Measurements from ENCODE around the gene GCK. TPM values are rescaled to one million over a fixed set of nuclear protein-coding genes. Genes with fewer than 3 reads are reported as not detected.

Gene GCK
- total and polyA plus RNA-seq, 4 donors: 0.09 to 12.7 (median 0.44) TPM

DNA sequence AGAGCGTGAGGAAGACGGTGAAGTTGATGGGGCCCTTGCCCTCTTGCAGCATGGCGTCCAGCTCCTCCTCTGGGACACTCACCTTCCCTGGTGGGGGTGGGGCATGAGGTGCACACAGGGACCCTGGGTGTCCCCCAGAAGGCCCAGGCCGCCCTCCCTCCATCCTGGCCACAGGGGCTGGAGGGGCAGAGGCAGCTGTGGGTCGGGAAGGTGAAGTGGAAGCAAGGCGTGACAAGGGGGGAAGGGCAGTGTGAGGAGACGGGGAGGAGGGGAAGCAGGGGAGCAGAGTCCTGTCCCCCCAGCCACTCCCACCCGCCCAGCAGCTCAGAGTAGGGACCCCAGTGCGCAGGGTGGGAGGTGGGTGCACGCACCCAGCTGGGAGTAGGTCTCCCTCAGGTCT, 48.9 kb downstream of the GCK start (continued):
- TF ChIP-seq, protein P1, sequence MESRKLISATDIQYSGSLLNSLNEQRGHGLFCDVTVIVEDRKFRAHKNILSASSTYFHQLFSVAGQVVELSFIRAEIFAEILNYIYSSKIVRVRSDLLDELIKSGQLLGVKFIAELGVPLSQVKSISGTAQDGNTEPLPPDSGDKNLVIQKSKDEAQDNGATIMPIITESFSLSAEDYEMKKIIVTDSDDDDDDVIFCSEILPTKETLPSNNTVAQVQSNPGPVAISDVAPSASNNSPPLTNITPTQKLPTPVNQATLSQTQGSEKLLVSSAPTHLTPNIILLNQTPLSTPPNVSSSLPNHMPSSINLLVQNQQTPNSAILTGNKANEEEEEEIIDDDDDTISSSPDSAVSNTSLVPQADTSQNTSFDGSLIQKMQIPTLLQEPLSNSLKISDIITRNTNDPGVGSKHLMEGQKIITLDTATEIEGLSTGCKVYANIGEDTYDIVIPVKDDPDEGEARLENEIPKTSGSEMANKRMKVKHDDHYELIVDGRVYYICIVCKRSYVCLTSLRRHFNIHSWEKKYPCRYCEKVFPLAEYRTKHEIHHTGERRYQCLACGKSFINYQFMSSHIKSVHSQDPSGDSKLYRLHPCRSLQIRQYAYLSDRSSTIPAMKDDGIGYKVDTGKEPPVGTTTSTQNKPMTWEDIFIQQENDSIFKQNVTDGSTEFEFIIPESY (IDR thresholded peaks at IDR 0.05): no peak
- no peak for TF ChIP-seq NR2F2 (IDR thresholded peaks at IDR 0.05)

DNA sequence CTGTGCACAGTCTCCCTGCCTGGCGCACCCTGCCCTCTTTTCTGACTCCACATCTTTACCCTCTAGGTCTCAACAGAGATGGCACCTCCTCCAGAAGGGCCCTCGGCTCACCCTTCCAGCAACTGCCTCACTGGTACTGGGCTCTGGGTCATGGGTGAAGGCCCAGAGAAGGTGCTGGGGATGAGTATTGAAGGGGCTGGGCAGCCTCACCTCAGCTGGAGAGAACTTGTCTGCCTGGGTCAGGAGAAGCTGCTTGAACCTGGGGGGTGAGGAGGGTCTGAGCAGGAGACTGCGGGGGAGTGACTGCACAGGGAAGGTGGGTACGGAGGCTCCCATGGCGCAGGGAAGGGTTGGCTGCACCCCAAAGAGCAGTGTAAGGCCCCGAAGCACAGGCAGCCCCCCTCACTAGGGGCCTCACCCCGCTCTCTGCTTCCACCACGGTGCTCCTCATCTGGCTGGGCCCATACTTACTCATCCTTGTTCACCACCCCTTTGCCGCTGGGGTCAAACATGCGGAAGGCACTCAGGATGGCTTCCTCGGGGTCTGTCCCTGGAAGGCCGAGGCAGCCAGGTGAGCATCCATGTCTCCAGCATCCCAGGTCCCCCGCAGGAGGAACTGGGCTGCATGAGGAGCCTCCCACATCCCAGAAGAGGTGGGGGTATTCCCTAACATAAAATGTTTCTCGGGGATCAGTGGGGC, 49.8 kb downstream of the GCK start:
- H3K27ac ChIP-seq (ENCODE audit: low read depth in 1 of 2, low read length in 2 of 2): no peak overlapping the region
- WGBS: 91% methylated on average over 14 of the region's 14 CpGs
- no peaks in the 10 kb centered on the region for H3K4me1 ChIP-seq (ENCODE audit: control insufficient read depth in 4 of 4, insufficient read depth in 4 of 4, low read length in 3 of 4)
- no peak overlapping the region for H3K4me3 ChIP-seq (ENCODE audit: low read depth in 1 of 3, low read length in 3 of 3)
- no peaks in the 10 kb centered on the region for H3K27me3 ChIP-seq (ENCODE audit: control insufficient read depth in 4 of 4, insufficient read depth in 4 of 4, low read length in 3 of 4)
- TF ChIP-seq FOXA2 (IDR thresholded peaks at IDR 0.05): no peak
- TF ChIP-seq, protein P2, sequence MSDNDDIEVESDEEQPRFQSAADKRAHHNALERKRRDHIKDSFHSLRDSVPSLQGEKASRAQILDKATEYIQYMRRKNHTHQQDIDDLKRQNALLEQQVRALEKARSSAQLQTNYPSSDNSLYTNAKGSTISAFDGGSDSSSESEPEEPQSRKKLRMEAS (IDR thresholded peaks at IDR 0.05): no peak
- no peak for TF ChIP-seq HNF4A (conservative IDR thresholded peaks at IDR 0.05)
- TF ChIP-seq FOXA1 (IDR thresholded peaks at IDR 0.05): no peak
- no peak for TF ChIP-seq SP1 (IDR thresholded peaks at IDR 0.05)
- TF ChIP-seq, protein P1 (IDR thresholded peaks at IDR 0.05): no peak
- no peak for TF ChIP-seq JUND (IDR thresholded peaks at IDR 0.05)
- TF ChIP-seq, protein P3, sequence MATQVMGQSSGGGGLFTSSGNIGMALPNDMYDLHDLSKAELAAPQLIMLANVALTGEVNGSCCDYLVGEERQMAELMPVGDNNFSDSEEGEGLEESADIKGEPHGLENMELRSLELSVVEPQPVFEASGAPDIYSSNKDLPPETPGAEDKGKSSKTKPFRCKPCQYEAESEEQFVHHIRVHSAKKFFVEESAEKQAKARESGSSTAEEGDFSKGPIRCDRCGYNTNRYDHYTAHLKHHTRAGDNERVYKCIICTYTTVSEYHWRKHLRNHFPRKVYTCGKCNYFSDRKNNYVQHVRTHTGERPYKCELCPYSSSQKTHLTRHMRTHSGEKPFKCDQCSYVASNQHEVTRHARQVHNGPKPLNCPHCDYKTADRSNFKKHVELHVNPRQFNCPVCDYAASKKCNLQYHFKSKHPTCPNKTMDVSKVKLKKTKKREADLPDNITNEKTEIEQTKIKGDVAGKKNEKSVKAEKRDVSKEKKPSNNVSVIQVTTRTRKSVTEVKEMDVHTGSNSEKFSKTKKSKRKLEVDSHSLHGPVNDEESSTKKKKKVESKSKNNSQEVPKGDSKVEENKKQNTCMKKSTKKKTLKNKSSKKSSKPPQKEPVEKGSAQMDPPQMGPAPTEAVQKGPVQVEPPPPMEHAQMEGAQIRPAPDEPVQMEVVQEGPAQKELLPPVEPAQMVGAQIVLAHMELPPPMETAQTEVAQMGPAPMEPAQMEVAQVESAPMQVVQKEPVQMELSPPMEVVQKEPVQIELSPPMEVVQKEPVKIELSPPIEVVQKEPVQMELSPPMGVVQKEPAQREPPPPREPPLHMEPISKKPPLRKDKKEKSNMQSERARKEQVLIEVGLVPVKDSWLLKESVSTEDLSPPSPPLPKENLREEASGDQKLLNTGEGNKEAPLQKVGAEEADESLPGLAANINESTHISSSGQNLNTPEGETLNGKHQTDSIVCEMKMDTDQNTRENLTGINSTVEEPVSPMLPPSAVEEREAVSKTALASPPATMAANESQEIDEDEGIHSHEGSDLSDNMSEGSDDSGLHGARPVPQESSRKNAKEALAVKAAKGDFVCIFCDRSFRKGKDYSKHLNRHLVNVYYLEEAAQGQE (IDR thresholded peaks at IDR 0.05): no peak
- no peak for TF ChIP-seq HNF4G (IDR thresholded peaks at IDR 0.05)
- TF ChIP-seq YY1 (IDR thresholded peaks at IDR 0.05): no peak
- TF ChIP-seq EGR1 (IDR thresholded peaks at IDR 0.05; ENCODE audit: low read depth in 2 of 2): no peak
- TF ChIP-seq NR2F2 (IDR thresholded peaks at IDR 0.05): no peak
- no peak for TF ChIP-seq RAD21 (IDR thresholded peaks at IDR 0.05)
- TF ChIP-seq, protein P4, sequence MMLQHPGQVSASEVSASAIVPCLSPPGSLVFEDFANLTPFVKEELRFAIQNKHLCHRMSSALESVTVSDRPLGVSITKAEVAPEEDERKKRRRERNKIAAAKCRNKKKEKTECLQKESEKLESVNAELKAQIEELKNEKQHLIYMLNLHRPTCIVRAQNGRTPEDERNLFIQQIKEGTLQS (IDR thresholded peaks at IDR 0.05): no peak
- TF ChIP-seq TAF1 (conservative IDR thresholded peaks at IDR 0.05): no peak
- no peak for TF ChIP-seq RXRA (IDR thresholded peaks at IDR 0.05)
- no peak for TF ChIP-seq GABPA (IDR thresholded peaks at IDR 0.05 in 1 of 2, conservative IDR thresholded peaks at IDR 0.05 in 1 of 2)
- no peak overlapping the region for H3K9ac ChIP-seq (ENCODE audit: low read depth in 1 of 2, low read length in 2 of 2)
- peaks cover 0 to 2% (median 0%) of the 10 kb centered on the region in 4 donors for H3K36me3 ChIP-seq (ENCODE audit: control insufficient read depth in 4 of 4, insufficient read depth in 3 of 4, low read depth in 1 of 4, low read length in 3 of 4)
- DNase-seq (ENCODE audit: low spot score): no peak
- H3K9me3 ChIP-seq (ENCODE audit: control insufficient read depth in 4 of 4, low read length in 3 of 4): no peaks in the 10 kb centered on the region
